Measurements from ENCODE around the gene CADPS. TPM values are rescaled to one million over a fixed set of nuclear protein-coding genes. Genes with fewer than 3 reads are reported as not detected.

CADPS gene
- total and polyA plus RNA-seq, 2 of the 4 experiments (the other 2 are of a cell fraction) = not detected

DNA sequence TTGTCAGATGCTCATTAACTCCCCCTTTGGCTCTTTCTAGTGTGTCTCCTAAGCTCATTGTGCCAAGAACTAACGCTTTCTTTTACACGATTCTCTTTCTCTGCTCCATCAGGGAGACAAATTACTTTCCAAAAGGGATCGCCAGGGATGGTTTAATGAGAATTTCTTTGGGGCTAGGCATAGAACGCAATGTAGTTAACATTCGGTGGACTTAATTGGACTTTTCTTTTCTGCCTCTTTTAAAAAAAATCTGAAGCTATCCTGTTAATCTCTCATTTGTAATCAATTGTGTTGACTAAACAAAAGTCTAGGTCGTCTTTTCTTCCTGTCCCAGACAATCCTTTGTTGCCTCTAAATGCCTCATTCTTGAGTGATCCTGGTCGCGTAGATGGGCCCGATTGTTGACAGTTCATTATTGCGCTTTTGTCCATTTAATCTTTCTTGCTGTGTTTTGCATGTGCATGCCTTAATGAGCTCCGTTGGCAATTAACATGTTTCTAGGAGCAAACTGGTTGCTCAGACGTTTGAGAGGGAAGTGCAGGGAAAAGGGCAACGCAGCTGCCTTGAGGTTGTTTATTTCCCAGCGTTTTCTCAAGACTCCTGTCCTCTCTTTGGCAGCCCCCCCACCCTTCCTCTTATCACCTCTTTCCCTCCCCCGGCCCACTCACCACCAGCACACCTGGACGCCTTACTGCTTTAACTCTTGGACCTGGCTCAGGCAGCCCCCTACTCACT is 509.7 kb downstream of the CADPS start:
- Histone ChIP-seq H4K8ac (ENCODE audit: low read depth in 2 of 2, low read length in 2 of 2) (no peak overlapping the region), H2AFZ (replicated peaks; ENCODE audit: low read length, poor library complexity) (no peak overlapping the region), H2BK5ac (ENCODE audit: low read depth, low read length, poor library complexity, severe bottlenecking) (no peak overlapping the region), H4K91ac (ENCODE audit: insufficient read depth, low read depth, low read length) (no peak overlapping the region), H2BK120ac (ENCODE audit: low read depth, low read length) (no peak overlapping the region), H3K79me1 (ENCODE audit: low read depth in 1 of 2, low read length in 2 of 2) (no peaks in the 10 kb centered on the region), H4K5ac (ENCODE audit: low read depth, low read length) (no peak overlapping the region), H3K27me3 (ENCODE audit: control insufficient read depth, insufficient read depth, low read length) (peaks cover 50% of the 10 kb centered on the region), H3K56ac (ENCODE audit: extremely low read depth, insufficient read depth, low read length) (no peak overlapping the region), H3K23ac (ENCODE audit: low read depth, low read length) (no peak overlapping the region), H3K27ac (ENCODE audit: insufficient read depth, low read length) (no peak overlapping the region), H4K20me1 (ENCODE audit: insufficient read depth, low read length) (no peaks in the 10 kb centered on the region), H2BK15ac (ENCODE audit: low read depth, low read length) (no peak overlapping the region), H3K9ac (ENCODE audit: low read depth, low read length) (no peak overlapping the region), H3K4me3 (ENCODE audit: insufficient read depth, low read depth, low read length) (no peak overlapping the region), H3K4me2 (ENCODE audit: low read depth, low read length) (no peak overlapping the region), H3K9me1 (ENCODE audit: insufficient read depth, low read length) (no peaks in the 10 kb centered on the region), H3K36me3 (ENCODE audit: control insufficient read depth, insufficient read depth, low read length) (no peaks in the 10 kb centered on the region), H3K4ac (ENCODE audit: low read depth, low read length) (no peak overlapping the region), H2AK9ac (replicated peaks; ENCODE audit: low read depth, low read length, poor library complexity) (no peak overlapping the region), H3K18ac (ENCODE audit: low read depth, low read length) (no peak overlapping the region), H3K9me3 (ENCODE audit: control insufficient read depth, insufficient read depth, low read length) (peaks cover 5% of the 10 kb centered on the region; the same call in 1 of the 2 replicates), H3K14ac (replicated peaks; ENCODE audit: low read depth, low read length) (no peak overlapping the region), H2BK20ac (ENCODE audit: low read depth, low read length) (no peak overlapping the region), H3K4me1 (ENCODE audit: control insufficient read depth, insufficient read depth, low read length) (no peaks in the 10 kb centered on the region), H2AK5ac (ENCODE audit: low read depth, low read length) (no peak overlapping the region)
- in situ Hi-C loops (cut with MboI; ENCODE audit: low sequenced_read_pairs) (no loop called here), intact Hi-C loops (cut with micrococcal nuclease) (no loop called here), dilution Hi-C loops (cut with HindIII; ENCODE audit: low sequenced_read_pairs, unreplicated experiment) (no loop called here)
- DNase-seq (no peak), ATAC-seq (ENCODE audit: low read depth) (no peak)
- POLR2A ChIA-PET (ENCODE audit: unreplicated experiment) = no interaction called here
- 5% methylated on average over 5 of the region's 16 CpGs; no CpG with 5 or more reads in 1 of the 2 experiments for WGBS, 2 experiments (ENCODE audit: extremely low coverage in 2 of 2, insufficient read length in 1 of 2)
- TF ChIP-seq BHLHE40 (IDR thresholded peaks at IDR 0.05; ENCODE audit: low read depth, low read length) = no peak
- no peak for TF ChIP-seq FOS (IDR thresholded peaks at IDR 0.05; ENCODE audit: low read depth, low read length)
- no peak for TF ChIP-seq MAZ (IDR thresholded peaks at IDR 0.05; ENCODE audit: borderline replicate concordance, low read depth, low read length)
- TF ChIP-seq SMC3 (IDR thresholded peaks at IDR 0.05; ENCODE audit: low read depth, low read length) = no peak
- TF ChIP-seq MXI1 (IDR thresholded peaks at IDR 0.05; ENCODE audit: borderline replicate concordance, low read depth, low read length) = no peak
- TF ChIP-seq, protein P1, sequence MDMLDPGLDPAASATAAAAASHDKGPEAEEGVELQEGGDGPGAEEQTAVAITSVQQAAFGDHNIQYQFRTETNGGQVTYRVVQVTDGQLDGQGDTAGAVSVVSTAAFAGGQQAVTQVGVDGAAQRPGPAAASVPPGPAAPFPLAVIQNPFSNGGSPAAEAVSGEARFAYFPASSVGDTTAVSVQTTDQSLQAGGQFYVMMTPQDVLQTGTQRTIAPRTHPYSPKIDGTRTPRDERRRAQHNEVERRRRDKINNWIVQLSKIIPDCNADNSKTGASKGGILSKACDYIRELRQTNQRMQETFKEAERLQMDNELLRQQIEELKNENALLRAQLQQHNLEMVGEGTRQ (IDR thresholded peaks at IDR 0.05; ENCODE audit: low read depth, low read length) = no peak
- TF ChIP-seq, protein P2, sequence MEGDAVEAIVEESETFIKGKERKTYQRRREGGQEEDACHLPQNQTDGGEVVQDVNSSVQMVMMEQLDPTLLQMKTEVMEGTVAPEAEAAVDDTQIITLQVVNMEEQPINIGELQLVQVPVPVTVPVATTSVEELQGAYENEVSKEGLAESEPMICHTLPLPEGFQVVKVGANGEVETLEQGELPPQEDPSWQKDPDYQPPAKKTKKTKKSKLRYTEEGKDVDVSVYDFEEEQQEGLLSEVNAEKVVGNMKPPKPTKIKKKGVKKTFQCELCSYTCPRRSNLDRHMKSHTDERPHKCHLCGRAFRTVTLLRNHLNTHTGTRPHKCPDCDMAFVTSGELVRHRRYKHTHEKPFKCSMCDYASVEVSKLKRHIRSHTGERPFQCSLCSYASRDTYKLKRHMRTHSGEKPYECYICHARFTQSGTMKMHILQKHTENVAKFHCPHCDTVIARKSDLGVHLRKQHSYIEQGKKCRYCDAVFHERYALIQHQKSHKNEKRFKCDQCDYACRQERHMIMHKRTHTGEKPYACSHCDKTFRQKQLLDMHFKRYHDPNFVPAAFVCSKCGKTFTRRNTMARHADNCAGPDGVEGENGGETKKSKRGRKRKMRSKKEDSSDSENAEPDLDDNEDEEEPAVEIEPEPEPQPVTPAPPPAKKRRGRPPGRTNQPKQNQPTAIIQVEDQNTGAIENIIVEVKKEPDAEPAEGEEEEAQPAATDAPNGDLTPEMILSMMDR (conservative IDR thresholded peaks at IDR 0.05; ENCODE audit: low read depth, low read length) = no peak
- TF ChIP-seq, protein P3, sequence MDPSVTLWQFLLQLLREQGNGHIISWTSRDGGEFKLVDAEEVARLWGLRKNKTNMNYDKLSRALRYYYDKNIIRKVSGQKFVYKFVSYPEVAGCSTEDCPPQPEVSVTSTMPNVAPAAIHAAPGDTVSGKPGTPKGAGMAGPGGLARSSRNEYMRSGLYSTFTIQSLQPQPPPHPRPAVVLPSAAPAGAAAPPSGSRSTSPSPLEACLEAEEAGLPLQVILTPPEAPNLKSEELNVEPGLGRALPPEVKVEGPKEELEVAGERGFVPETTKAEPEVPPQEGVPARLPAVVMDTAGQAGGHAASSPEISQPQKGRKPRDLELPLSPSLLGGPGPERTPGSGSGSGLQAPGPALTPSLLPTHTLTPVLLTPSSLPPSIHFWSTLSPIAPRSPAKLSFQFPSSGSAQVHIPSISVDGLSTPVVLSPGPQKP (IDR thresholded peaks at IDR 0.05; ENCODE audit: borderline replicate concordance, low read depth, low read length) = no peak
- no peak for TF ChIP-seq POLR2A (IDR thresholded peaks at IDR 0.05; ENCODE audit: low read depth, low read length)
- TF ChIP-seq NFE2L2 (IDR thresholded peaks at IDR 0.05; ENCODE audit: low read depth, low read length) = no peak
- no peak for TF ChIP-seq MAFK (IDR thresholded peaks at IDR 0.05; ENCODE audit: low read depth, low read length)
- no peak for TF ChIP-seq RCOR1 (IDR thresholded peaks at IDR 0.05; ENCODE audit: insufficient replicate concordance, low read length)
- TF ChIP-seq CHD1 (IDR thresholded peaks at IDR 0.05; ENCODE audit: low read depth, low read length) = no peak
- no peak for TF ChIP-seq RFX5 (IDR thresholded peaks at IDR 0.05; ENCODE audit: low read depth, low read length)
- no TSS peak for BruUV-seq (replicated peaks)
- CTCF ChIA-PET = interaction anchor here (0.6 kb wide), 1 partner anchor 259 kb away, joined by 3 read pairs; no protein-coding TSS in a partner anchor
